GM04503 (cell line): ENCODE data around the gene MINDY4.

ENCODE experiments used
- DNase-seq: peaks from one replicate; pipeline ENCODE4 v3.0.0-alpha.2; 2012; ENCODE audit warnings: low read depth

The MINDY4 gene

GRCh38 chr7:30879139-30880124 lies 108.2 kb downstream of the MINDY4 start:
- no peak for DNase-seq

- DNase-seq, result no peak
These were observed 109.0 kb downstream of the MINDY4 start for GRCh38 chr7:30880125-30880720.

GRCh38 chr7:30880941-30881340 lies 109.7 kb downstream of the MINDY4 start:
- DNase-seq, result no peak

GRCh38 chr7:30881448-30881847 lies 110.2 kb downstream of the MINDY4 start:
- no peak for DNase-seq

GRCh38 chr7:30884881-30885280 lies 113.7 kb downstream of the MINDY4 start:
- DNase-seq, result no peak

- DNase-seq, result peak; percentile 42
These were observed 115.4 kb downstream of the MINDY4 start for GRCh38 chr7:30886608-30887011.

- no peak for DNase-seq
These were observed 116.3 kb downstream of the MINDY4 start for GRCh38 chr7:30887464-30887872.

GRCh38 chr7:30888747-30889146 lies 117.5 kb downstream of the MINDY4 start:
- DNase-seq, result peak; percentile 81

GRCh38 chr7:30890226-30890625 lies 119.0 kb downstream of the MINDY4 start:
- DNase-seq, result no peak

GRCh38 chr7:30893357-30893756 lies 122.1 kb downstream of the MINDY4 start:
- no peak for DNase-seq

- no peak for DNase-seq
These were observed 122.8 kb downstream of the MINDY4 start for GRCh38 chr7:30894009-30894408.

GRCh38 chr7:30894866-30895605 lies 123.8 kb downstream of the MINDY4 start:
- no peak for DNase-seq

- no peak for DNase-seq
These were observed 124.8 kb downstream of the MINDY4 start for GRCh38 chr7:30896036-30896435.

GRCh38 chr7:30896783-30897637 lies 125.8 kb downstream of the MINDY4 start:
- no peak for DNase-seq

- no peak for DNase-seq
These were observed 126.6 kb downstream of the MINDY4 start for GRCh38 chr7:30897770-30898169.

GRCh38 chr7:30898411-30898810 lies 127.2 kb downstream of the MINDY4 start:
- no peak for DNase-seq

GRCh38 chr7:30899066-30899465 lies 127.8 kb downstream of the MINDY4 start:
- no peak for DNase-seq

- DNase-seq, result no peak
These were observed 128.4 kb downstream of the MINDY4 start for GRCh38 chr7:30899630-30900029.

- DNase-seq, result no peak
These were observed 128.8 kb downstream of the MINDY4 start for GRCh38 chr7:30900053-30900452.

GRCh38 chr7:30900803-30901362 lies 129.7 kb downstream of the MINDY4 start:
- no peak for DNase-seq

GRCh38 chr7:30901856-30902255 lies 130.6 kb downstream of the MINDY4 start:
- no peak for DNase-seq
